Kidney epithelial cell (primary cell): Measurements from ENCODE around the gene PAEP. TPM values are rescaled to one million over a fixed set of nuclear protein-coding genes. Genes with fewer than 3 reads are reported as not detected.

ENCODE experiments used
- DNase-seq: peaks from one replicate; pipeline ENCODE4 v3.0.0-alpha.2; 2010; ENCODE audit warnings: low read depth
- H3K27me3 ChIP-seq: 2 replicates; pipeline ENCODE4 v1.6.0; 2011; ENCODE audit warnings: low read length; ENCODE audit not compliant: control insufficient read depth, insufficient read depth
- H3K36me3 ChIP-seq: 2 replicates; pipeline ENCODE4 v1.5.1; 2011; ENCODE audit warnings: low read length; ENCODE audit not compliant: control insufficient read depth, insufficient read depth
- H3K4me3 ChIP-seq: 2 replicates; pipeline ENCODE4 v1.5.1; 2011; ENCODE audit warnings: low read depth, mild to moderate bottlenecking, control low read depth, low read length
- CTCF ChIP-seq: IDR thresholded peaks from 2 replicates; pipeline ENCODE4 v1.5.1; 2011; ENCODE audit warnings: mild to moderate bottlenecking, moderate library complexity, low read length, control low read depth, inconsistent platforms; ENCODE audit not compliant: insufficient read depth, poor library complexity, severe bottlenecking
- total RNA-seq: library from RNA; depleted of rRNA; stranded (reverse); fragments of >200 nt; gene quantifications from 2 replicates; pipeline ENCODE4 v1.2.3, GENCODE V29; 2015

PAEP gene
- total RNA-seq, 1 donor from 2014 or later = not detected

GRCh38 chr9:135515083-135515951 lies 46.2 kb upstream of the PAEP start:
- no peak for DNase-seq
- TF ChIP-seq CTCF = no peak
- peaks cover 2% of the 10 kb centered on the region for H3K27me3 ChIP-seq
- no peak overlapping the region for H3K4me3 ChIP-seq
- H3K36me3 ChIP-seq = no peaks in the 10 kb centered on the region

GRCh38 chr9:135516132-135516860 lies 45.3 kb upstream of the PAEP start:
- DNase-seq = no peak
- no peak overlapping the region for H3K4me3 ChIP-seq
- TF ChIP-seq CTCF = no peak

GRCh38 chr9:135517407-135517822 lies 44.1 kb upstream of the PAEP start:
- Histone ChIP-seq H3K27me3 (peaks cover 2% of the 10 kb centered on the region), H3K36me3 (no peaks in the 10 kb centered on the region), H3K4me3 (no peak overlapping the region)
- TF ChIP-seq CTCF = no peak
- no peak for DNase-seq

More at GRCh38 chr9:135516132-135516860, 45.3 kb upstream of the PAEP start:
- H3K36me3 ChIP-seq = no peaks in the 10 kb centered on the region
- peaks cover 2% of the 10 kb centered on the region for H3K27me3 ChIP-seq

GRCh38 chr9:135519179-135519971 lies 42.2 kb upstream of the PAEP start:
- Histone ChIP-seq H3K27me3 (peaks cover 2% of the 10 kb centered on the region), H3K4me3 (no peak overlapping the region), H3K36me3 (no peaks in the 10 kb centered on the region)
- DNase-seq = no peak
- TF ChIP-seq CTCF = no peak

- Histone ChIP-seq H3K4me3 (no peak within 1 kb of the TSS), H3K36me3 (no peaks in the 10 kb centered on the region), H3K27me3 (peaks cover 2% of the 10 kb centered on the region)
- DNase-seq = no peak
- no peak for TF ChIP-seq CTCF
Observed at GRCh38 chr9:135520916-135521607, 40.5 kb upstream of the PAEP start, which contains the start of gene LCN1. TSS of gene LCN1 (plus strand) at chr9:135521440. CDS start at chr9:135521498, 58 bp downstream.
